ENCODE measurements around the gene MCFD2.
"Not testable (repeated sequence)": the region's sequence is repeated elsewhere in the genome, so short reads cannot be mapped to it uniquely, and the experiment has no call there.

The MCFD2 gene

GRCh38 chr2:46900381-46900780 is 15.2 kb downstream of the MCFD2 start:
- no peak for DNase-seq

GRCh38 chr2:46899053-46899452 is 16.6 kb downstream of the MCFD2 start:
- no peak for DNase-seq

DNA sequence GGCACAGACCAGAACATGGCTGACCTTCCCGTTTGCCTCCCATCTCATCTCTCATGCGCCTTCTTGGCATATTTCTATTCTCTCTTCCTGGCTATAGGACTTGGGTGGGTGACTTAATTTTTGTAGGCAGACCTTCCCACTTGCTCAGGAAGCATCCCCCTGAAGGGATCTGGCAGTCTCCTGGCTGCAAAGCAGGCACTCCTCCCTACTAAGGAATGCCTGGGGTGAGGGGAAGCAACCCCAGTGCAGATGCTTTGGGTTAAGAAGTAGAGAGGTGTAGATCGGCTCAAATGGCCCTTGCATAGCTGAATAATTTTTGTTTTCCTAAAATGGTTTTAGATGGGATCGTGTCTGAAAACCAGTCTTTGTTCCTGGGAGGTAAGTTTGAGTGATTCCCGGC is 17.6 kb downstream of the MCFD2 start:
- no peak for DNase-seq

- no peak for DNase-seq
These were observed 22.2 kb downstream of the MCFD2 start for GRCh38 chr2:46893269-46893939.

- DNase-seq: no peak
These were observed 23.6 kb downstream of the MCFD2 start for GRCh38 chr2:46891956-46892553.

DNA sequence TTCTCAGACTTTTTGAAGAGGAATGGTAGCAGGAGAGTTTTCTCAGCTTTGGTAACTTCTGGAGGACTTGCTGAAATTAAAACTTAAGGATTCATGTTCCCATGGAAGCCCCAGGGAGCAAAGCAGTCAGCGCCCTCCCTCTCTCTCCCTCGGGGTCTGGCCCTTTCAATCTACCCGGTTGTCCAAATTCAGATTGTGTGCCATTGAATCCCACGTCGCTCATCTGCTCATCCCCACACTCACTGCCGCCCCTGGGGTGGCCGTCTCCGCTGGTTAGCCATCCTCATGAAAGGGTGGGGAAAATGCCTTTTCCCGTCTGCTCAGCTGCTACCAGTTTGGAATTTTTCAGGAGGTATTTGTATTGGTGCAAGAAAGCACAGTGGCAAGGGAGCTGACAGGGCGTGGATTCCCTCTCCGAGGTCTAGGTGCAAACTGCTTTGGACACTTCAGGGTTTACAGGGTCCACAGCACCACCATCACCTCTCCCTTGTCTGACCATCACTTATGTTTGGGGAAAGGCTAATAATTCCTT is 27.1 kb downstream of the MCFD2 start:
- DNase-seq: no peak

- DNase-seq: no peak
These were observed 28.3 kb downstream of the MCFD2 start for GRCh38 chr2:46887028-46887885.

DNA sequence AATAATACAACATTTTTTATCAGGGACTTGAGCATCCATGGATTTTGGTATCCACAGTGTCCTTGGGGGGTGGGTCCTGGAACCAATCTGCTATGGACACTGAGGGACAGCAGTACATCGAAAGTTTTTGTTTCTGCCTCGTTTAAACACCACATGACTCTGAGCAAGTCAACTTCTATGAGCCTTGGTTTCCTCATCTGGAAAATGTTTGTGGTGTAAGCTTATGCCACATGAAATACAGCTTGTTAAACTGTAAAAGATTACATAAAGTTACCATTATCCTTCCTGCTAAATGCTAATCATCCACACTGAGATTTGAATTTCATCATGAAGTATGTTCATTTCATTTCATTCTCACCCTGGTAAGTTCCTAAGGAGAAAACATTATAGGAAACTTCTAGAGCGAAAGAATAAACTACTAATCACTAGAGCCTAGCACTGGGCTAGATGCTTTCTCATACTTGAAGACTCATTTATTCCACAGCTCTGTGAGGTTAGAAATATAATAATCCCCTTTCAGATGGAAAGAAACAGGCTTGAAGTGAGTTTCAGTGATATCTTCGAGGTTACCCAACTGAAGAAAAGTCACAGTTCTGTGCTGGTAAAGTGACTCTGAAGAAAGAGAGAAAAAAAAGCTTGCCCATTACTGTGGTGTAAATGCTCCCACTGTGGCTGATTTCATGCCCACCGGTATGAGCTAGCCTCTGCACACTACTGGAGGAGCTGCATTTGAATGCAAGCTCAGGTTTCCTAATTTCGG is 29.2 kb downstream of the MCFD2 start:
- DNase-seq: no peak

GRCh38 chr2:46885376-46885775 is 30.2 kb downstream of the MCFD2 start:
- DNase-seq: no peak

DNA sequence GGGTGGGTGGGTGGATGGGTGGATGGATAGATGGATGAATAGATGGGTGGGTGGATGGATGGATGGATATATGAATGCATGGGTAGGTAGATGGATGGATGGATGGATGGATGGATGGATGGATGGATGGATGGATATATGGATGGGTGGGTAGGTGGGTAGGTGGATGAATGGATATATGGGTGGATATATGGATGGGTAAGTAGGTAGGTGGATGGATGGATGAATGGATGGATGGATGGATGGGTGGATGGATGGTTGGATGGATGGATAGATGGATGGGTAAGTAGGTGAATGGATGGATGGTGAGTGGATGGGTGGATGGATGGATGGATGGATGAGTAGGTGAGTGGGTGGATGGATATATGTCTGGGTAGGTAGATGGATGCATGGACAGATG is 36.1 kb downstream of the MCFD2 start:
- no peak for DNase-seq

GRCh38 chr2:46878886-46879285 is 36.7 kb downstream of the MCFD2 start:
- DNase-seq: no peak

- DNase-seq: no peak
These were observed 37.2 kb downstream of the MCFD2 start for GRCh38 chr2:46878240-46878877.

- no peak for DNase-seq
These were observed 37.9 kb downstream of the MCFD2 start for GRCh38 chr2:46877619-46878113.

DNA sequence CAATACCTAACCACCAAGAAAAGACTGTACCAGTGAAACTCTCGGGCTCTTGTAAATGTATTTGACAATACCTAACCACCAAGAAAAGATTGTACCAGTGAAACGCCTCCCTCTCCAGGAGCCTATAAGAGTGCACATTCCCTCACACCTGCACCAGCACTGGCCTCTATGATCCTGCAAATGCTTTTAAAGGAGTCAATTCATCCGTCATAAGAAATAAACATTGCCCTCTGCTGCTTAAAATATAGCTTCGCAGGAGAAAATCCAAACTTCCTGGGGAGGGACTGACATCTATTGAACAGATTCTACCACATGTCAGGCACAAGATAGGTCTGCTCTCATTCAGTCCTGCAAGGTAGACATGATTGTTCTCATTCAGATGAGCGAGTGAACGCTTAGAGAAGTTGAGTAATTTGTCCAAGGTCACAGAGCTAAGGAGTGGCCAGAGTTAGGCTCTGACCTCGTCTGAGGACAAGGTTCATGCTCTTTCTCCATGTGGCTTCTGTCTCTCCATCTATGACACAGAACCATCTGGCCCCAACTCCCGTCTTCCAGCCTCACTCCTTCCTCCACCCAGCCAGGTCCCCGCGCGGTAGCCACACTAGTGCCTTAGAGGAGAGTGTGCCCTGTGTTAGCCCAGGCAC is 38.7 kb downstream of the MCFD2 start:
- peak; percentile 68 for DNase-seq

DNA sequence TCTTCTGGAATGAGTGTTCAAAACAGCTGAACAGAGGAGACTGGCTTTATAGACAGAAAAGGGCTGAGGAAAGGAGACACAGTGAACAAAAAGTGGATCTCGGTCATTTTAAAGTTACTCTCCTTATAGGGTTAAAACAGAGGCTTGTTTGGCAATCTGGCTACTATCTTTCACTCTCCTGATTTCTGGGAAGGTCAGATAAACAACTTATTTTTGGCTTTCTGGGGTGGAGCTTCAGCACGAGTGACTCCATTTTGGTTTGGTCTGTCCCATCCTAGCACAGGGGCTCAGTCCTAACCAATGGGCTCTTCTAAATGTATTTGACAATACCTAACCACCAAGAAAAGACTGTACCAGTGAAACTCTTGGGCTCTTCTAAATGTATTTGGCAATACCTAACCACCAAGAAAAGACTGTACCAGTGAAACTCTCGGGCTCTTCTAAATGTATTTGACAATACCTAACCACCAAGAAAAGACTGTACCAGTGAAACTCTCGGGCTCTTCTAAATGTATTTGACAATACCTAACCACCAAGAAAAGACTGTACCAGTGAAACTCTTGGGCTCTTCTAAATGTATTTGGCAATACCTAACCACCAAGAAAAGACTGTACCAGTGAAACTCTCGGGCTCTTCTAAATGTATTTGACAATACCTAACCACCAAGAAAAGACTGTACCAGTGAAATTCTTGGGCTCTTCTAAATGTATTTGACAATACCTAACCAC is 39.5 kb downstream of the MCFD2 start:
- DNase-seq: not testable (repeated sequence)

DNA sequence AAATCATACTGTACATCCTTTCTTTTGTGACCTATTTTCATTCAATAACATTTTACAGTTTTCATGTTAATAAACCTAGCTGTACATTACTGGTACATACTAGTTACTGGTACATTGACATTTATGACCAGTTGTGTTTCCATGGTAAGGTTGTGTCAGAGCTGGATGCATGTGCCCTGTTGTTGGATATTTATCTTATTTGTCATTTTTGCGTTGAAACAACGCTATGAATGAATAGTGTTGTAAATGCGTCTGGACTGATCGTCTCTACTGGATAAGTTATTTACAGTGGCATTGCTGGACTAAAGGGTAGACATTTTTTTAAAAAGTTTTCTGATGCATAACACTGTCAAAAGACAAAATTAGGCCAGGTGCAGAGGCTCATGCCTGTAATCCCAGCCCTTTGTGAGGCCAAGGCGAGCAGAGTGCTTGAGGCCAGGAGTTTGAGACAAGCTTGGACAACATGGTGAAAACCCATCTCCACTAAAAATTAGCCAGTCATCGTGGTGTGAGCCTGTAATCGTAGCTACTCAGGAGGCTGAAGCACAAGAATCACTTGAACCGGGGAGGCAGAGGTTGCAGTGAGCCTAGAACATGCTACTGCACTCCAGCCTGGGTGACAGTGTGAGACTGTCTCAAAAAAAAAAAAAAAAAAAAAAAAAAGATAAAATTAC is 40.2 kb downstream of the MCFD2 start:
- DNase-seq: no peak

- DNase-seq: no peak
These were observed 41.2 kb downstream of the MCFD2 start for GRCh38 chr2:46874236-46874929.

GRCh38 chr2:46873604-46874068 is 42.0 kb downstream of the MCFD2 start:
- no peak for DNase-seq

DNA sequence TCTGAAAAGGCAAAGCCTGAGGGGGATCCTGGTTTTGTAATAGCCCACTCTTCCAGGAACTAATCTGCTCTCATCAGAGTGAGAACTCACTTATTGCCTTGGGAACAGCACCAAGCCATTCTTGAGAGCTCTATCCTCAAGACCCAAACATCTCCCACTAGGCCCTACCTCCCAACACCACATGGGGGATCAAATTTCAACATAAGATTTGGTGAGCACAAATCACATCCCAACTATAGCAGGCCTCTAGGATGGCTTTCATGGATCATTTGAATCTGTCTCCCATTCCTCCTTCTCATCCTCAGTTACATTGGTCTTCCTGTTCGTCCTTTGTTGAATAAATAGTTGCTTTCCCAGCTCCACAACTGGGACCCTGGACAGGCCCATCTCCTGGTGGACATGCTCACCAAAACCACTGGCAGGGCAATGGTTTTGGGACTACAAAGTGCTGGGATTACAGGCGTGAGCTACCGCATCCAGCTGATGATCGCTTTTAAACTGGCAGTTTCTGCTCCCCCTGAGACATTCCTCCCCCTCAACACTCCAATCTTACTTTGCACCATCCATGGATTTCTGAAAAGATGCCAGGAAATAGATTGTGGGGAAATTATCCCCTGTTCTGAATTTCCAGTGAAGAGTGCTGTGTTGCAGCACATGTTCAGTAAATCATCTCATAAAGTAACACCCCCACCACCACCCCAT is 42.6 kb downstream of the MCFD2 start:
- no peak for DNase-seq
